ENCODE data around the gene SEC22A.

SEC22A gene

GRCh38 chr3:123321806-123322205, 120.1 kb downstream of the SEC22A start:
- no peak for FAIRE-seq
- no peak for DNase-seq (ENCODE audit: extremely low spot score, insufficient read length, low read depth)

- FAIRE-seq (no peak), DNase-seq (ENCODE audit: extremely low spot score, insufficient read length, low read depth) (no peak)
These were observed 121.1 kb downstream of the SEC22A start for GRCh38 chr3:123322866-123323265.

Measured in GM18507 (cell line).